HCT116 (cell line): ENCODE measurements around the gene RTKN2. TPM values are rescaled to one million over a fixed set of nuclear protein-coding genes. Genes with fewer than 3 reads are reported as not detected.

Source experiments
- ATAC-seq: fragments of 200-7000 bp; cut with Tn5 transposase; 2 replicates; pipeline ENCODE4 v1.9.1; 2020; ENCODE audit warnings: mild to moderate bottlenecking, moderate library complexity
- BruUV-seq: library from RNA; stranded (reverse); fragments of 400-500 nt; replicated peaks from 2 replicates; lab custom pipeline; 2021; lab: Mats Ljungman, UMichigan
- CTCF ChIA-PET: fragments of 300-600 bp; sonication (Branson Sonifier 250); formaldehyde crosslinking; loops from one replicate; lab custom pipeline; 2021; ENCODE audit warnings: antibody characterized with exemption; lab: Charles Lee
- POLR2A ChIA-PET: fragments of 300-600, 350-600 bp; sonication (Branson Sonifier 250); formaldehyde crosslinking; loops from one replicate; lab custom pipeline; 2021; ENCODE audit warnings: antibody characterized with exemption; lab: Charles Lee
- RAD21 ChIA-PET, 2 experiments: fragments of 300-600 bp; sonication (Branson Sonifier 250); formaldehyde crosslinking; loops; one replicate each; lab custom pipeline; 2023; ENCODE audit warnings: low total read pairs in 2 of 2; ENCODE audit not compliant: uncharacterized antibody in 2 of 2, unreplicated experiment in 2 of 2, low non-redundant PET in 1 of 2; lab: Charles Lee
- DNase-seq: peaks from one replicate; pipeline ENCODE4 v3.0.0-alpha.2; 2010; ENCODE audit warnings: low read depth, low spot score
- H2AFZ ChIP-seq: fragments of 200-600 bp; shearing (Covaris generic), sonication (generic); 2 replicates; pipeline ENCODE4 v1.6.1; 2017; ENCODE audit warnings: low read depth, mixed run types, mixed read lengths, antibody characterized with exemption, low read length; ENCODE audit not compliant: poor library complexity, severe bottlenecking
- H3K27ac ChIP-seq: 2 replicates; pipeline ENCODE4 v1.5.1; 2012; ENCODE audit warnings: low read depth, low read length
- H3K27me3 ChIP-seq: fragments of 200-600 bp; sonication (generic); 2 replicates; pipeline ENCODE4 v1.6.1; 2016; ENCODE audit warnings: mixed run types, low read length, mixed read lengths; ENCODE audit not compliant: insufficient read depth
- H3K36me3 ChIP-seq, 2 experiments: fragments of 200-500 bp in 1 of 2; fragments of 200-600 bp in 1 of 2; sonication (Bioruptor generic) in 1 of 2; sonication (generic) in 1 of 2; 2 replicates each; pipeline versions ENCODE4 v1.5.1 to v1.6.1; 2014 to 2016; ENCODE audit warnings: low read length in 2 of 2, inconsistent platforms in 1 of 2, mixed read lengths in 1 of 2, mixed run types in 1 of 2; ENCODE audit not compliant: insufficient read depth in 2 of 2, control insufficient read depth in 1 of 2
- H3K4me1 ChIP-seq, 2 experiments: fragments of 200-600 bp in 1 of 2; sonication (generic) in 1 of 2; 2 replicates each; pipeline versions ENCODE4 v1.5.1 to v1.6.1; 2012 to 2017; ENCODE audit warnings: low read length in 2 of 2, inconsistent platforms in 1 of 2, mild to moderate bottlenecking in 1 of 2, mixed read lengths in 1 of 2, mixed run types in 1 of 2, moderate library complexity in 1 of 2; ENCODE audit not compliant: insufficient read depth in 2 of 2, control insufficient read depth in 1 of 2
- H3K4me2 ChIP-seq: fragments of 200-600 bp; sonication (generic); 2 replicates; pipeline ENCODE4 v1.6.1; 2017; ENCODE audit warnings: mixed run types, low read length, mixed read lengths
- H3K4me3 ChIP-seq, 2 experiments: fragments of 200-600 bp in 1 of 2; sonication (generic) in 1 of 2; replicated peaks in 1 of 2; 2 replicates each; pipeline ENCODE4 v1.5.1; 2011 to 2016; ENCODE audit warnings: low read length in 2 of 2, control low read depth in 1 of 2, low read depth in 1 of 2, mild to moderate bottlenecking in 1 of 2, mixed read lengths in 1 of 2, mixed run types in 1 of 2
- H3K79me2 ChIP-seq: fragments of 200-600 bp; sonication (generic); 2 replicates; pipeline ENCODE4 v1.6.1; 2017; ENCODE audit warnings: mild to moderate bottlenecking, mixed run types, low read length, moderate library complexity, mixed read lengths; ENCODE audit not compliant: insufficient read depth
- H3K9ac ChIP-seq: fragments of 200-600 bp; sonication (generic); 2 replicates; pipeline ENCODE4 v1.6.1; 2016; ENCODE audit warnings: low read length, mixed read lengths
- H3K9me2 ChIP-seq: fragments of 200-600 bp; sonication (generic), shearing (Covaris generic); 2 replicates; pipeline ENCODE4 v1.6.1; 2017; ENCODE audit warnings: mixed run types, mild to moderate bottlenecking, moderate library complexity; ENCODE audit not compliant: insufficient read depth
- H3K9me3 ChIP-seq, 2 experiments: fragments of 200-500 bp in 1 of 2; fragments of 200-600 bp in 1 of 2; sonication (Bioruptor generic) in 1 of 2; sonication (generic) in 1 of 2; 2 replicates each; pipeline ENCODE4 v1.6.1; 2014 to 2017; ENCODE audit warnings: low read length in 2 of 2, mixed read lengths in 2 of 2, inconsistent platforms in 1 of 2, low read depth in 1 of 2, mild to moderate bottlenecking in 1 of 2, mixed run types in 1 of 2, moderate library complexity in 1 of 2; ENCODE audit not compliant: control insufficient read depth in 1 of 2, insufficient read depth in 1 of 2
- H4K20me1 ChIP-seq: fragments of 200-600 bp; sonication (generic), shearing (Covaris generic); 2 replicates; pipeline ENCODE4 v1.6.1; 2017; ENCODE audit warnings: mixed run types, mild to moderate bottlenecking, moderate library complexity; ENCODE audit not compliant: insufficient read depth
- CBX3 ChIP-seq: IDR thresholded peaks from 2 replicates; pipeline ENCODE4 v1.6.1; 2012; ENCODE audit warnings: low read depth
- JUND ChIP-seq: IDR thresholded peaks from 2 replicates; pipeline ENCODE4 v1.6.1; 2012
- POLR2AphosphoS5 ChIP-seq: IDR thresholded peaks from 2 replicates; pipeline ENCODE4 v1.6.1; 2011; ENCODE audit warnings: mild to moderate bottlenecking, low read depth, low read length, moderate library complexity
- SIN3A ChIP-seq: IDR thresholded peaks from 2 replicates; pipeline ENCODE4 v1.6.1; 2012; ENCODE audit warnings: low read depth
- SP1 ChIP-seq: IDR thresholded peaks from 2 replicates; pipeline ENCODE4 v1.6.1; 2012; ENCODE audit warnings: low read depth
- YY1 ChIP-seq: IDR thresholded peaks from 2 replicates; pipeline ENCODE4 v1.6.1; 2011; ENCODE audit warnings: low read length, low read depth, moderate library complexity, mild to moderate bottlenecking; ENCODE audit not compliant: insufficient replicate concordance; ENCODE audit errors: extremely low read depth
- ZBTB33 ChIP-seq: IDR thresholded peaks from 2 replicates; pipeline ENCODE4 v1.6.1; 2011; ENCODE audit warnings: mild to moderate bottlenecking, low read length, moderate library complexity; ENCODE audit not compliant: insufficient replicate concordance; ENCODE audit errors: extremely low read depth
- intact Hi-C: fragments of 100-400 bp; cut with micrococcal nuclease; formaldehyde crosslinking; loops from 2 replicates; pipeline ENCODE4 v1.10.0; 2022
- total RNA-seq: library from RNA; stranded (reverse); gene quantifications from one replicate; pipeline ENCODE4 v1.2.1, GENCODE V29; 2021; ENCODE audit not compliant: unreplicated experiment
- TF ChIP-seq, protein P1 (sequence below), 3 experiments: fragments of 200-600 bp in 1 of 3; sonication (generic) in 1 of 3; IDR thresholded peaks in 2 of 3; conservative IDR thresholded peaks in 1 of 3; 2 replicates each; pipeline ENCODE4 v1.5.1; 2012 to 2017; ENCODE audit warnings: low read depth in 2 of 3, low read length in 2 of 3, antibody characterized with exemption in 1 of 3, borderline replicate concordance in 1 of 3, control low read depth in 1 of 3, mild to moderate bottlenecking in 1 of 3, mixed read lengths in 1 of 3, mixed run types in 1 of 3, moderate library complexity in 1 of 3; ENCODE audit not compliant: insufficient read depth in 1 of 3
- TF ChIP-seq, protein P2 (sequence below): IDR thresholded peaks from 2 replicates; pipeline ENCODE4 v1.6.1; 2012
- TF ChIP-seq, protein P3 (sequence below): IDR thresholded peaks from 2 replicates; pipeline ENCODE4 v1.6.1; 2012

The RTKN2 gene
- total RNA-seq, 1 experiment from 2014 or later = 7.9 TPM

GRCh38 chr10:62165803-62166202 is 102.8 kb downstream of the RTKN2 start:
- Histone ChIP-seq H2AFZ (no peak overlapping the region), H3K9me2 (no peaks in the 10 kb centered on the region), H3K9ac (no peak overlapping the region), H3K27ac (no peak overlapping the region), H3K79me2 (no peaks in the 10 kb centered on the region), H3K9me3 (no peaks in the 10 kb centered on the region), H3K4me2 (no peak overlapping the region), H4K20me1 (no peaks in the 10 kb centered on the region), H3K4me1 (no peaks in the 10 kb centered on the region), H3K4me3 (no peak overlapping the region), H3K27me3 (no peaks in the 10 kb centered on the region), H3K36me3 (no peaks in the 10 kb centered on the region)
- ATAC-seq (no peak), DNase-seq (no peak)
- ChIA-PET POLR2A (no interaction called here), RAD21 (no interaction called here), CTCF (no interaction called here)
- intact Hi-C loops = no loop called here
- no TSS peak for BruUV-seq
- no peak for TF ChIP-seq POLR2AphosphoS5
- TF ChIP-seq, protein P1, sequence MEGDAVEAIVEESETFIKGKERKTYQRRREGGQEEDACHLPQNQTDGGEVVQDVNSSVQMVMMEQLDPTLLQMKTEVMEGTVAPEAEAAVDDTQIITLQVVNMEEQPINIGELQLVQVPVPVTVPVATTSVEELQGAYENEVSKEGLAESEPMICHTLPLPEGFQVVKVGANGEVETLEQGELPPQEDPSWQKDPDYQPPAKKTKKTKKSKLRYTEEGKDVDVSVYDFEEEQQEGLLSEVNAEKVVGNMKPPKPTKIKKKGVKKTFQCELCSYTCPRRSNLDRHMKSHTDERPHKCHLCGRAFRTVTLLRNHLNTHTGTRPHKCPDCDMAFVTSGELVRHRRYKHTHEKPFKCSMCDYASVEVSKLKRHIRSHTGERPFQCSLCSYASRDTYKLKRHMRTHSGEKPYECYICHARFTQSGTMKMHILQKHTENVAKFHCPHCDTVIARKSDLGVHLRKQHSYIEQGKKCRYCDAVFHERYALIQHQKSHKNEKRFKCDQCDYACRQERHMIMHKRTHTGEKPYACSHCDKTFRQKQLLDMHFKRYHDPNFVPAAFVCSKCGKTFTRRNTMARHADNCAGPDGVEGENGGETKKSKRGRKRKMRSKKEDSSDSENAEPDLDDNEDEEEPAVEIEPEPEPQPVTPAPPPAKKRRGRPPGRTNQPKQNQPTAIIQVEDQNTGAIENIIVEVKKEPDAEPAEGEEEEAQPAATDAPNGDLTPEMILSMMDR (IDR thresholded peaks at IDR 0.05 in 2 of 3, conservative IDR thresholded peaks at IDR 0.05 in 1 of 3; ENCODE audit: borderline replicate concordance in 1 of 3, insufficient read depth in 1 of 3, low read depth in 2 of 3, low read length in 2 of 3) = no peak
- no peak for TF ChIP-seq SIN3A
- TF ChIP-seq, protein P2, sequence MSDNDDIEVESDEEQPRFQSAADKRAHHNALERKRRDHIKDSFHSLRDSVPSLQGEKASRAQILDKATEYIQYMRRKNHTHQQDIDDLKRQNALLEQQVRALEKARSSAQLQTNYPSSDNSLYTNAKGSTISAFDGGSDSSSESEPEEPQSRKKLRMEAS = no peak
- TF ChIP-seq ZBTB33 = no peak
- TF ChIP-seq, protein P3, sequence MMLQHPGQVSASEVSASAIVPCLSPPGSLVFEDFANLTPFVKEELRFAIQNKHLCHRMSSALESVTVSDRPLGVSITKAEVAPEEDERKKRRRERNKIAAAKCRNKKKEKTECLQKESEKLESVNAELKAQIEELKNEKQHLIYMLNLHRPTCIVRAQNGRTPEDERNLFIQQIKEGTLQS = no peak
- TF ChIP-seq SP1 = no peak
- TF ChIP-seq CBX3 = no peak
- no peak for TF ChIP-seq YY1
- TF ChIP-seq JUND = no peak
